Type B pancreatic cell (in vitro differentiated cells): Measurements from ENCODE around the gene CCNI. TPM values are rescaled to one million over a fixed set of nuclear protein-coding genes. Genes with fewer than 3 reads are reported as not detected.

Experiments
- DNase-seq: peaks from one replicate; pipeline ENCODE4 v3.0.0; 2021; ENCODE audit warnings: mixed read lengths; ENCODE audit not compliant: unreplicated experiment; ENCODE audit errors: extremely low spot score
- H3K27ac Mint-ChIP-seq: 2 replicates; pipeline ENCODE4 v1.8.0; 2021; ENCODE audit warnings: mild to moderate bottlenecking, mixed read lengths
- H3K27me3 Mint-ChIP-seq: 2 replicates; pipeline ENCODE4 v1.8.0; 2021; ENCODE audit warnings: mixed read lengths
- H3K36me3 Mint-ChIP-seq: 2 replicates; pipeline ENCODE4 v1.8.0; 2021; ENCODE audit warnings: mixed read lengths
- H3K4me1 Mint-ChIP-seq: one replicate; pipeline ENCODE4 v1.8.0; 2021; ENCODE audit warnings: mixed read lengths; ENCODE audit not compliant: unreplicated experiment
- H3K4me3 Mint-ChIP-seq: 2 replicates; pipeline ENCODE4 v1.8.0; 2021; ENCODE audit warnings: mild to moderate bottlenecking, mixed read lengths
- H3K9me3 Mint-ChIP-seq: 2 replicates; pipeline ENCODE4 v1.8.0; 2021; ENCODE audit warnings: mixed read lengths
- CTCF ChIP-seq: fragments of 200-600 bp; sonication (generic); conservative IDR thresholded peaks from 2 replicates; pipeline ENCODE4 v1.5.0; 2021; ENCODE audit warnings: antibody characterized with exemption, mild to moderate bottlenecking
- total RNA-seq: library from RNA; stranded (reverse); gene quantifications from 2 replicates; pipeline ENCODE4 v1.2.1, GENCODE V29; 2021; ENCODE audit warnings: low replicate concordance

The CCNI gene
- total RNA-seq, 1 donor from 2014 or later = 270 TPM

GRCh38 chr4:77052352-77052751 is 23.4 kb downstream of the CCNI start:
- Mint-ChIP-seq H3K4me3 (no peak overlapping the region), H3K36me3 (peaks cover 40% of the 10 kb centered on the region)

GRCh38 chr4:77050962-77051361 is 24.8 kb downstream of the CCNI start:
- Mint-ChIP-seq H3K4me1 (peaks cover 3% of the 10 kb centered on the region), H3K4me3 (no peak overlapping the region), H3K36me3 (peaks cover 37% of the 10 kb centered on the region), H3K27me3 (no peaks in the 10 kb centered on the region), H3K27ac (no peak overlapping the region), H3K9me3 (no peaks in the 10 kb centered on the region)
- no peak for DNase-seq
- TF ChIP-seq CTCF = no peak

More at GRCh38 chr4:77052352-77052751, 23.4 kb downstream of the CCNI start:
- H3K4me1 Mint-ChIP-seq = peaks cover 3% of the 10 kb centered on the region
- DNase-seq = no peak
- H3K9me3 Mint-ChIP-seq = no peaks in the 10 kb centered on the region
- H3K27me3 Mint-ChIP-seq = no peaks in the 10 kb centered on the region
- H3K27ac Mint-ChIP-seq = peak overlapping the region; percentile 18
- peak; percentile 60 for TF ChIP-seq CTCF

GRCh38 chr4:77047037-77047436 is 28.8 kb downstream of the CCNI start:
- Mint-ChIP-seq H3K4me3 (no peak overlapping the region), H3K4me1 (peaks cover 12% of the 10 kb centered on the region), H3K9me3 (no peaks in the 10 kb centered on the region), H3K27me3 (no peaks in the 10 kb centered on the region), H3K36me3 (peaks cover 20% of the 10 kb centered on the region), H3K27ac (peak overlapping the region; percentile 10)
- DNase-seq = no peak
- TF ChIP-seq CTCF = peak; percentile 59

GRCh38 chr4:77045490-77045889 is 30.3 kb downstream of the CCNI start:
- peak; percentile 65 for TF ChIP-seq CTCF
- H3K9me3 Mint-ChIP-seq = no peaks in the 10 kb centered on the region
- no peak for DNase-seq

GRCh38 chr4:77044461-77045150 is 31.2 kb downstream of the CCNI start:
- Mint-ChIP-seq H3K36me3 (peaks cover 13% of the 10 kb centered on the region), H3K27ac (peak overlapping the region; percentile 21), H3K27me3 (no peaks in the 10 kb centered on the region), H3K4me3 (no peak overlapping the region), H3K9me3 (no peaks in the 10 kb centered on the region), H3K4me1 (peaks cover 12% of the 10 kb centered on the region)
- DNase-seq = no peak
- peak; percentile 79 for TF ChIP-seq CTCF

More at GRCh38 chr4:77045490-77045889, 30.3 kb downstream of the CCNI start:
- H3K4me3 Mint-ChIP-seq = no peak overlapping the region
- H3K36me3 Mint-ChIP-seq = peaks cover 18% of the 10 kb centered on the region
- no peaks in the 10 kb centered on the region for H3K27me3 Mint-ChIP-seq
- H3K4me1 Mint-ChIP-seq = peaks cover 12% of the 10 kb centered on the region
- H3K27ac Mint-ChIP-seq = no peak overlapping the region
